ENCODE data around the gene BCL2L12. TPM values are rescaled to one million over a fixed set of nuclear protein-coding genes. Genes with fewer than 3 reads are reported as not detected.

Gene BCL2L12
- total RNA-seq, 1 donor from 2014 or later, result 39.1 TPM

DNA sequence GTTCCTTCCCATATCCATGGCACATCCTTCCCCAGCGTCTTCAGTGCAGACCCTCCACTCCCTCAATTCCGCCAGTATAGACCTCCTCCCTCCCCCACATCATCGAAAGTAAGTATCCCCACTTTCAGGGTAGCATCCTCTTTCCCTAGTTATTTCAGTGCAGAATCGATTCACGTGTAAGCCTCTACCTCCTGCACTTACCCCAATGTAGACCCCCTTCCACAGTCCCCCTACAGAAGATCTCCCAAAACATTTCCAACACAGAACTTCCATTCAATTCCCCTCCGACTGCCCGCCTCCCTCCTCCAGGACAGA, 740 bp upstream of the BCL2L12 start:
- H3K4me1 Mint-ChIP-seq, result peaks cover 40% of the 10 kb centered on the region
- POLR2A ChIA-PET, result interaction anchor here (0.6 to 7.4 kb wide), 9 partner anchors 10 to 1152 kb away, joined by 3 to 88 read pairs (median 6); partner anchors contain the start of genes PRMT1, PRR12, RPS11 and RRAS
- H3K36me3 Mint-ChIP-seq (ENCODE audit: low read depth), result peaks cover 51% of the 10 kb centered on the region
- intact Hi-C loops (cut with micrococcal nuclease), result loop anchor here (1.0 to 2.0 kb wide), 4 partner anchors 12 to 212 kb away; partner anchors contain the start of genes ALDH16A1, PRMT1, PRR12 and SCAF1
- no peaks in the 10 kb centered on the region for H3K27me3 Mint-ChIP-seq
- TF ChIP-seq, protein P1, sequence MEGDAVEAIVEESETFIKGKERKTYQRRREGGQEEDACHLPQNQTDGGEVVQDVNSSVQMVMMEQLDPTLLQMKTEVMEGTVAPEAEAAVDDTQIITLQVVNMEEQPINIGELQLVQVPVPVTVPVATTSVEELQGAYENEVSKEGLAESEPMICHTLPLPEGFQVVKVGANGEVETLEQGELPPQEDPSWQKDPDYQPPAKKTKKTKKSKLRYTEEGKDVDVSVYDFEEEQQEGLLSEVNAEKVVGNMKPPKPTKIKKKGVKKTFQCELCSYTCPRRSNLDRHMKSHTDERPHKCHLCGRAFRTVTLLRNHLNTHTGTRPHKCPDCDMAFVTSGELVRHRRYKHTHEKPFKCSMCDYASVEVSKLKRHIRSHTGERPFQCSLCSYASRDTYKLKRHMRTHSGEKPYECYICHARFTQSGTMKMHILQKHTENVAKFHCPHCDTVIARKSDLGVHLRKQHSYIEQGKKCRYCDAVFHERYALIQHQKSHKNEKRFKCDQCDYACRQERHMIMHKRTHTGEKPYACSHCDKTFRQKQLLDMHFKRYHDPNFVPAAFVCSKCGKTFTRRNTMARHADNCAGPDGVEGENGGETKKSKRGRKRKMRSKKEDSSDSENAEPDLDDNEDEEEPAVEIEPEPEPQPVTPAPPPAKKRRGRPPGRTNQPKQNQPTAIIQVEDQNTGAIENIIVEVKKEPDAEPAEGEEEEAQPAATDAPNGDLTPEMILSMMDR (IDR thresholded peaks at IDR 0.05), result no peak
- ATAC-seq (ENCODE audit: low read depth), result peak; percentile 1
- peak overlapping the region; percentile 95 for H3K27ac Mint-ChIP-seq
- H3K9me3 Mint-ChIP-seq, result no peaks in the 10 kb centered on the region
- no peak for DNase-seq
- CTCF ChIA-PET, result interaction anchor here (1.5 to 2.5 kb wide), 5 partner anchors 8 to 20 kb away, joined by 3 to 8 read pairs (median 4); no protein-coding TSS in a partner anchor
- peak overlapping the region; percentile 98 for H3K4me3 Mint-ChIP-seq

DNA sequence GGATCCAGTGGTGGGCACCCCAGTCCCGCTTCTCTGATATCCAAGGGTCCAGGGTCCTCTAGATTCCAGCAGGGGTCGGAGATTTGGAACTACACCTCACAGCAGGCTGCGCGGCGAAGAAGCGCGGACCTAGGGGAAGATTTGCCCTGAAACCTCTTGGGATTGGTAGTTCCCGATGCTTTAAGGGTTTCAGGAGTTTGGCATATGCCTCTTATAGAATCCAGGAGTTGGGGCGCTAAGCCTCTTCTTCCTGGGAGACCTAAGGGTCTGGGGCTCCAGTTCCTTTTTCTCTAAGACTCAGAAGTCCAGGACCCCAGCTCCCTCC, 349 bp downstream of the BCL2L12 start:
- Mint-ChIP-seq H3K36me3 (ENCODE audit: low read depth) (peaks cover 42% of the 10 kb centered on the region), H3K9me3 (no peaks in the 10 kb centered on the region), H3K4me3 (peak overlapping the region; percentile 98), H3K27me3 (no peaks in the 10 kb centered on the region), H3K27ac (peak overlapping the region; percentile 95), H3K4me1 (peaks cover 40% of the 10 kb centered on the region)
- DNase-seq, result no peak
- ChIA-PET CTCF (interaction anchor here (1.5 to 2.5 kb wide), 2 partner anchors 13 to 15 kb away, joined by 4 to 7 read pairs; no protein-coding TSS in a partner anchor), POLR2A (interaction anchor here (0.5 to 7.4 kb wide), 7 partner anchors 10 to 1865 kb away, joined by 3 to 88 read pairs (median 12); partner anchors contain the start of genes PRMT1, PRR12, RRAS and SCAF1)
- intact Hi-C loops (cut with micrococcal nuclease), result no loop called here
- no peak for ATAC-seq (ENCODE audit: low read depth)
- TF ChIP-seq, protein P1 (IDR thresholded peaks at IDR 0.05), result no peak

DNA sequence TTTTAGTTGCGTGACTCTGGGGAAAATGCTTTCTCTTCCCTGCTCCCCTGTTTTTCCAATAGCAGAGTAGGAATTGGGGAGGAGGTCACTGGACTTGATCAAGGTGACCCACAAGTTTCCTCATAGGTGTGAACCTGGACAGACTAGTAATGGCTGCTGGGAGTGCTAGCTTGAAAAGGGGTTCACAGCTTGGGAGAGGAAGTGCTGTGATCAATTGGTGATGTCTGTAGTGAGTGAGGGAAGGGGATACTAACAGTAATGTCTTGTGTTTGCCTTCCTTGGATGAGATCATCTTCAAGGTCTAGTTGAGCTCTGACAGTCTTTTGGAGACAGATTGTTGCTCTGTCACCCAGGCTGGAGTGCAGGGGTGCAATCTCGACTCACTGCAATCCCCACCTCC, 1.7 kb downstream of the BCL2L12 start:
- no peak for ATAC-seq (ENCODE audit: low read depth)
- no peaks in the 10 kb centered on the region for H3K27me3 Mint-ChIP-seq
- POLR2A ChIA-PET, result interaction anchor here (1.0 to 7.4 kb wide), 2 partner anchors 9 to 22 kb away, joined by 3 to 88 read pairs; partner anchors contain the start of gene PRMT1
- no peak for DNase-seq
- peak overlapping the region; percentile 98 for H3K4me3 Mint-ChIP-seq
- H3K27ac Mint-ChIP-seq, result peak overlapping the region; percentile 46
- H3K9me3 Mint-ChIP-seq, result no peaks in the 10 kb centered on the region
- peaks cover 47% of the 10 kb centered on the region for H3K4me1 Mint-ChIP-seq
- TF ChIP-seq, protein P1 (IDR thresholded peaks at IDR 0.05), result no peak
- intact Hi-C loops (cut with micrococcal nuclease), result no loop called here
- peaks cover 33% of the 10 kb centered on the region for H3K36me3 Mint-ChIP-seq (ENCODE audit: low read depth)
- CTCF ChIA-PET, result interaction anchor here (2.5 kb wide), 1 partner anchor 11 kb away, joined by 7 read pairs; no protein-coding TSS in a partner anchor

DNA sequence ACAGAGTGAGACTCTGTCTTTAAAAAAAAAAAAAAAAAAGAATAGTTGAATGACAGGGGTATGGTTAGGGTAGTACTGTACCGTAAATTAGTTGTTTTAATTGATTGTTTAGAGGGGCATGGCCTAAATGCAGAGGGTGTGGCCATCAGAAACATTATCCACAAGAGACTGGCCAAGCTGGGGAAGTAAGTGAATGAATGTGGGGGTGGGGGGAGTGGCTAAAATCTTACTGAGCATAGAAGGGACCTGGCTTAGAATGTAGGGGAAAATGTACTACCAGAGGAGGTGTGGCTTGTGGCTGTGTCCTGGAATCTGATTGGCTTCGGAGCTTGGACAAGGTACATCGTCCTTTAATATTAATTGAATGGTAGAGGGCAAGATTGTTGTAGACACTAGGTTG, 3.8 kb downstream of the BCL2L12 start:
- intact Hi-C loops (cut with micrococcal nuclease), result no loop called here
- H3K27me3 Mint-ChIP-seq, result no peaks in the 10 kb centered on the region
- ChIA-PET CTCF (no interaction called here), POLR2A (interaction anchor here (0.5 to 0.7 kb wide), 3 partner anchors 107 to 120 kb away, joined by 3 to 8 read pairs (median 5); no protein-coding TSS in a partner anchor)
- DNase-seq (no peak), ATAC-seq (ENCODE audit: low read depth) (no peak)
- H3K27ac Mint-ChIP-seq, result no peak overlapping the region
- H3K4me3 Mint-ChIP-seq, result no peak overlapping the region
- H3K4me1 Mint-ChIP-seq, result peaks cover 44% of the 10 kb centered on the region
- TF ChIP-seq, protein P1 (IDR thresholded peaks at IDR 0.05), result no peak
- H3K36me3 Mint-ChIP-seq (ENCODE audit: low read depth), result peaks cover 22% of the 10 kb centered on the region
- H3K9me3 Mint-ChIP-seq, result no peaks in the 10 kb centered on the region

DNA sequence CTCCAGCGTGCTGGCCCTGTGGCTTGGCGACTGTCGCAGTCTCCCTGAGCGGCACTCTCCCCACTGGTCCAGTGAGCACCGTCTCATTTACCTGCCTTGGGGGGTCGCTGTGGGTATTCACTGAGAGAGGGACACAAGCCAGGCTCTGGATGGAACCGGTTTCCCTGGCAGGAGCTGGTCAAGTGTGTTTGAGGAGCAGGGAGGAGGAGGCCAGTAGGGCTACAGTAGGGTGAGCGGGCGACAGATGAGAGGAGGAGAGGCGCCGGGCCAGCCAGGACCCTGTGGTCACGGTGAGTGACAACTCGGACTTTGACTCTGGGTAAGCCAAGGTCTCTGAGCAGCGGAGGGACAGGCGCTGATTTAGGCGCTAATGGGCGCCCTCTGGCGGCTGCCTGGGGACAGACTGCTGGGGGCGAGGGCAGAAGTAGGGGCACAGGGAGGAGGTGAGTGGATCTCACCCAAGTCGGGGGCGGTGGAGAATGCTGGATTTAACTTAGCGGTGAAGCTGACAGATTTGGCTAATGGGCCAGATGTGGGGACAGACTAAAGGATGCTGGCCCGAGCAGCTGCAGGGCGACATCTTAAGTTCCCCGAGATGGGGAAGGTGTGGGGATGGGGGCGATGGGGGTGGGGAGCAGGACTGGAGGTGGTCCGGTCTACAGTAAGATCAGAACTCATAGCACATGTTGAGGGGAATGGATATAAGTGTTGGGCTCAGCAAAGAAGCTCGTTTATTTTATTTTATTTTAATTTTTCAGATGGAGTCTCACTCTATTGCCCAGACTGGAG, 6.6 kb downstream of the BCL2L12 start:
- Mint-ChIP-seq H3K27ac (peak overlapping the region; percentile 70), H3K4me1 (peaks cover 41% of the 10 kb centered on the region), H3K9me3 (no peaks in the 10 kb centered on the region), H3K27me3 (no peaks in the 10 kb centered on the region), H3K36me3 (ENCODE audit: low read depth) (peaks cover 15% of the 10 kb centered on the region), H3K4me3 (peak overlapping the region; percentile 52)
- peak; percentile 70 for DNase-seq
- CTCF ChIA-PET, result interaction anchor here (0.9 to 2.2 kb wide), 5 partner anchors 8 to 166 kb away, joined by 3 to 13 read pairs (median 4); no protein-coding TSS in a partner anchor
- intact Hi-C loops (cut with micrococcal nuclease), result loop anchor here (10.0 kb wide), 1 partner anchor 678 kb away; the partner anchor contains the start of genes GYS1 and RUVBL2
- TF ChIP-seq, protein P1 (IDR thresholded peaks at IDR 0.05), result peak; percentile 27
- POLR2A ChIA-PET, result interaction anchor here (0.6 to 1.8 kb wide), 5 partner anchors 29 to 117 kb away, joined by 3 to 6 read pairs (median 4); partner anchors contain the start of gene SCAF1
- ATAC-seq (ENCODE audit: low read depth), result no peak

All from activated B cell treated with CpG ODN at 0.5 μM for 24 hours (primary cell).